Peyer's patch (tissue), 4 donors: ENCODE measurements around the gene TMSB15C.
"Not testable (repeated sequence)": the region's sequence is repeated elsewhere in the genome, so short reads cannot be mapped to it uniquely, and the experiment has no call there.

Source experiments
- CTCF ChIP-seq, 6 experiments: fragments of 450-650 bp in 4 of 6; fragments of 200-600 bp in 2 of 6; sonication (generic) in 1 of 6; IDR thresholded peaks; one replicate each; pipeline ENCODE4 v1.5.1; 2017 to 2019; ENCODE audit warnings: antibody characterized with exemption in 6 of 6, mild to moderate bottlenecking in 3 of 6, moderate library complexity in 1 of 6
- POLR2A ChIP-seq, 2 donors: fragments of 450-650 bp; IDR thresholded peaks; one replicate each; pipeline ENCODE4 v1.5.1; 2017; ENCODE audit warnings: antibody characterized with exemption in 2 of 2, mild to moderate bottlenecking in 2 of 2, moderate library complexity in 2 of 2

GRCh38 chrX:104075778-104076445 is at the start of gene TMSB15C:
- TF ChIP-seq POLR2A, CTCF (IDR thresholded peaks at IDR 0.05): not testable (repeated sequence)
